H1 (cell line): ENCODE results near the gene ARHGAP22. TPM values are rescaled to one million over a fixed set of nuclear protein-coding genes. Genes with fewer than 3 reads are reported as not detected.

Experiments
- CTCF ChIA-PET: fragments of 300-600 bp; sonication (Branson Sonifier 250); formaldehyde crosslinking; loops from one replicate; lab custom pipeline; 2021; ENCODE audit not compliant: partially characterized antibody; lab: Charles Lee
- POLR2A ChIA-PET: fragments of 300-600 bp; sonication (Branson Sonifier 250); formaldehyde crosslinking; loops from one replicate; lab custom pipeline; 2021; ENCODE audit warnings: inconsistent platforms; ENCODE audit not compliant: partially characterized antibody; lab: Charles Lee
- DNase-seq, 2 experiments: peaks; one replicate each; pipeline versions ENCODE4 v3.0.0 to v3.0.0-alpha.2; 2010 to 2022; ENCODE audit warnings: low spot score in 2 of 2, low read depth in 1 of 2, mixed read lengths in 1 of 2
- FAIRE-seq: peaks from 2 replicates; lab custom pipeline; 2011; peaks lifted over from hg19 to GRCh38; lab: Jason Lieb, UNC
- H2AFZ ChIP-seq: 2 replicates; pipeline ENCODE4 v1.8.1; 2012; ENCODE audit warnings: low read length, inconsistent platforms
- H2AK5ac ChIP-seq: 2 replicates; pipeline ENCODE4 v1.6.1; 2013; ENCODE audit warnings: low read depth, low read length
- H2BK120ac ChIP-seq: replicated peaks from 2 replicates; pipeline ENCODE3; 2013; ENCODE audit warnings: low read depth, low read length, inconsistent platforms
- H2BK12ac ChIP-seq: 2 replicates; pipeline ENCODE4 v1.6.1; 2013; ENCODE audit warnings: low read depth, low read length
- H2BK15ac ChIP-seq: 2 replicates; pipeline ENCODE4 v1.6.1; 2013; ENCODE audit warnings: low read length
- H2BK20ac ChIP-seq: 2 replicates; pipeline ENCODE4 v1.6.1; 2013; ENCODE audit warnings: low read length
- H2BK5ac ChIP-seq: 2 replicates; pipeline ENCODE4 v1.6.1; 2013; ENCODE audit warnings: low read depth, low read length
- H3K14ac ChIP-seq: 2 replicates; pipeline ENCODE4 v1.6.1; 2013; ENCODE audit warnings: inconsistent platforms; ENCODE audit not compliant: insufficient read length
- H3K18ac ChIP-seq: 2 replicates; pipeline ENCODE4 v1.6.1; 2013; ENCODE audit warnings: low read length; ENCODE audit errors: extremely low read depth
- H3K23ac ChIP-seq: 2 replicates; pipeline ENCODE4 v1.6.1; 2013; ENCODE audit warnings: inconsistent platforms; ENCODE audit not compliant: insufficient read length
- H3K23me2 ChIP-seq: 2 replicates; pipeline ENCODE4 v1.6.1; 2013; ENCODE audit warnings: low read depth, low read length
- H3K27ac ChIP-seq: 2 replicates; pipeline ENCODE4 v1.6.1; 2011; ENCODE audit warnings: low read depth, low read length, inconsistent platforms
- H3K27me3 ChIP-seq, 4 experiments: replicated peaks in 1 of 4; 1 replicate in 1 of 4; 2 replicates in 3 of 4; pipeline versions ENCODE4 v1.6.1 to v1.8.1; 2011 to 2013; ENCODE audit warnings: low read length in 3 of 4, mild to moderate bottlenecking in 3 of 4, inconsistent platforms in 2 of 4, mixed read lengths in 2 of 4, moderate library complexity in 1 of 4; ENCODE audit not compliant: control insufficient read depth in 3 of 4, insufficient read depth in 3 of 4; ENCODE audit errors: extremely low read depth in 1 of 4
- H3K36me3 ChIP-seq, 4 experiments: 2 replicates each; pipeline versions ENCODE4 v1.6.1 to v1.8.1; 2011 to 2013; ENCODE audit warnings: mild to moderate bottlenecking in 4 of 4, low read length in 3 of 4, moderate library complexity in 2 of 4, control low read depth in 1 of 4, inconsistent platforms in 1 of 4; ENCODE audit not compliant: insufficient read depth in 4 of 4, control insufficient read depth in 2 of 4
- H3K4ac ChIP-seq: replicated peaks from 2 replicates; pipeline ENCODE3; 2013; ENCODE audit warnings: low read length, low read depth, mixed read lengths, inconsistent platforms; ENCODE audit not compliant: insufficient read length
- H3K4me1 ChIP-seq, 4 experiments: replicated peaks in 1 of 4; 1 replicate in 1 of 4; 2 replicates in 3 of 4; pipeline versions ENCODE4 v1.6.1 to v1.8.1; 2011 to 2013; ENCODE audit warnings: low read length in 3 of 4, inconsistent platforms in 2 of 4, mixed read lengths in 1 of 4; ENCODE audit not compliant: insufficient read depth in 4 of 4, control insufficient read depth in 3 of 4
- H3K4me2 ChIP-seq, 2 experiments: 2 replicates each; pipeline versions ENCODE4 v1.6.1 to v1.8.1; 2011 to 2013; ENCODE audit warnings: low read depth in 2 of 2, low read length in 2 of 2, control low read depth in 1 of 2, inconsistent platforms in 1 of 2, mild to moderate bottlenecking in 1 of 2; ENCODE audit not compliant: insufficient read depth in 1 of 2
- H3K4me3 ChIP-seq, 4 experiments: fragments of 200-600, 300-600 bp in 1 of 4; sonication (generic), shearing (Covaris generic), sonication (Bioruptor Twin) in 1 of 4; 2 replicates each; pipeline versions ENCODE4 v1.5.1 to v1.8.1; 2011 to 2016; ENCODE audit warnings: low read length in 4 of 4, low read depth in 3 of 4, control low read depth in 2 of 4, inconsistent platforms in 2 of 4, mild to moderate bottlenecking in 2 of 4, mixed read lengths in 1 of 4, moderate library complexity in 1 of 4; ENCODE audit not compliant: insufficient read depth in 2 of 4; ENCODE audit errors: extremely low read depth in 1 of 4
- H3K56ac ChIP-seq: replicated peaks from 2 replicates; pipeline ENCODE3; 2013; ENCODE audit warnings: low read depth, mild to moderate bottlenecking, mixed read lengths, low read length, inconsistent platforms; ENCODE audit not compliant: insufficient read length
- H3K79me1 ChIP-seq: 2 replicates; pipeline ENCODE4 v1.6.1; 2013; ENCODE audit warnings: low read depth, low read length, control low read depth
- H3K79me2 ChIP-seq, 2 experiments: 2 replicates each; pipeline versions ENCODE4 v1.6.1 to v1.8.1; 2012 to 2013; ENCODE audit warnings: low read length in 2 of 2, mild to moderate bottlenecking in 2 of 2, inconsistent platforms in 1 of 2; ENCODE audit not compliant: insufficient read depth in 2 of 2, control insufficient read depth in 1 of 2
- H3K9ac ChIP-seq, 4 experiments: replicated peaks in 1 of 4; 1 replicate in 1 of 4; 2 replicates in 3 of 4; pipeline versions ENCODE4 v1.6.1 to v1.8.1; 2011 to 2013; ENCODE audit warnings: low read depth in 3 of 4, low read length in 3 of 4, control low read depth in 2 of 4, mild to moderate bottlenecking in 2 of 4, moderate library complexity in 2 of 4, inconsistent platforms in 1 of 4; ENCODE audit errors: extremely low read depth in 1 of 4
- H3K9me3 ChIP-seq, 2 experiments: 2 replicates each; pipeline versions ENCODE4 v1.6.1 to v1.8.1; 2012 to 2013; ENCODE audit warnings: mild to moderate bottlenecking in 2 of 2, moderate library complexity in 2 of 2, control low read depth in 1 of 2, inconsistent platforms in 1 of 2, low read depth in 1 of 2, low read length in 1 of 2, mixed read lengths in 1 of 2; ENCODE audit not compliant: insufficient read depth in 2 of 2
- H4K20me1 ChIP-seq, 2 experiments: replicated peaks in 1 of 2; 2 replicates each; pipeline versions ENCODE3 to v1.8.1; 2011 to 2013; ENCODE audit warnings: inconsistent platforms in 2 of 2, low read length in 2 of 2, mild to moderate bottlenecking in 1 of 2; ENCODE audit not compliant: insufficient read depth in 2 of 2, control insufficient read depth in 1 of 2
- H4K5ac ChIP-seq: 2 replicates; pipeline ENCODE4 v1.6.1; 2013; ENCODE audit warnings: low read length, low read depth, mixed read lengths, inconsistent platforms; ENCODE audit not compliant: insufficient read length
- H4K8ac ChIP-seq: 2 replicates; pipeline ENCODE4 v1.8.0; 2013; ENCODE audit warnings: mild to moderate bottlenecking, moderate library complexity, low read length, inconsistent platforms; ENCODE audit not compliant: insufficient read depth; ENCODE audit errors: extremely low read depth
- H4K91ac ChIP-seq: replicated peaks from 2 replicates; pipeline ENCODE3; 2013; ENCODE audit warnings: low read length, mixed read lengths, inconsistent platforms; ENCODE audit not compliant: insufficient read length
- GTF2F1 ChIP-seq: IDR thresholded peaks from 2 replicates; pipeline ENCODE4 v1.6.1; 2012; ENCODE audit warnings: low read depth, low read length, improper control_type of control experiment, borderline replicate concordance
- KDM1A ChIP-seq: fragments of 200-600, 300-600 bp; sonication (generic); IDR thresholded peaks from 2 replicates; pipeline ENCODE4 v1.7.1; 2016; ENCODE audit warnings: mild to moderate bottlenecking, low read length, borderline replicate concordance
- RNF2 ChIP-seq: fragments of 200-900, 300-1000 bp; sonication (generic); IDR thresholded peaks from 2 replicates; pipeline ENCODE4 v1.7.1; 2016; ENCODE audit warnings: borderline replicate concordance, low read depth, mild to moderate bottlenecking, antibody characterized with exemption, low read length; ENCODE audit not compliant: poor library complexity, severe bottlenecking; ENCODE audit errors: missing control alignments
- WGBS, 2 experiments: shearing (Covaris generic) in 1 of 2; methylation state at CpG; one replicate each; pipeline versions ENCODE4 v1.1.6 to v1.1.7; 2013 to 2015; ENCODE audit warnings: low lambda C conversion rate in 2 of 2, mixed read lengths in 2 of 2, inconsistent platforms in 1 of 2, low coverage in 1 of 2, missing lambda C conversion rate in 1 of 2; ENCODE audit not compliant: insufficient replicate concordance in 2 of 2, insufficient coverage in 1 of 2, insufficient read length in 1 of 2; ENCODE audit errors: extremely low coverage in 1 of 2, missing lambda C conversion rate in 1 of 2; 5-methylcytosine and 5-hydroxymethylcytosine counted together
- polyA plus RNA-seq, 7 experiments: library from polyadenylated mRNA; depleted of rRNA in 3 of 7; stranded (reverse) in 5 of 7; unstranded in 2 of 7; fragments of >200 nt in 5 of 7; fragments of 200-250 nt in 2 of 7; gene quantifications; 1 replicate in 5 of 7; 2 replicates in 1 of 7; 4 replicates in 1 of 7; pipeline versions ENCODE4 v1.2.1 to v1.2.3, GENCODE V29; 2011 to 2013; ENCODE audit warnings: missing spikeins in 2 of 7, mixed read lengths in 2 of 7
- total RNA-seq: library from RNA; stranded (reverse); fragmentation: NEBNext Ultra II Directional; extraction: Animal tissue kit (Norgen Biotek cat#: 25700); gene quantifications from 2 replicates; pipeline ENCODE4 v1.2.1, GENCODE V29; 2021

The ARHGAP22 gene
- total and polyA plus RNA-seq, 2 of the 8 experiments (the other 6 are each of a cell fraction or from before 2014, with no cell fraction given) = 3.6 to 11.2 TPM

DNA sequence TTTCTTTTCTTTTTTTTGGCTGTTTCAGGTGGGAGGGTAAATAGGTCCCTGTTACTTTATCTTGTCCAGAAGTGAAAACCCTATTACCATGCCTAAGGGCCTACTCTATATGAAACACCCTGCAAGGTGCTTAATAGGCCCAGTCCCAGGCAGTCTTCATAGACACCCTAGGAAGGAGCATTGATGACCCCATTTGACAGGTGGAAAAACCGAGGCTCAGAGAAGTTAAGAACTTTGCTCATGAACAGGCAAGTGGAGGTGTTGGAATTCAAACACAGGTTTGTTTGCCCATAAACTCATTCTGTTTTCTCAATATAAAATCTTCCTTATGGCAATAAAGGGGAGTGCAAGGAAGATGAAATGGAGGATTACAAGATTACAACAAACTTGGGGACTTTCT is 115.8 kb downstream of the ARHGAP22 start:
- H3K79me2 ChIP-seq = no peaks in the 10 kb centered on the region
- POLR2A ChIA-PET = interaction anchor here (0.7 kb wide), 1 partner anchor 18 kb away, joined by 3 read pairs; no protein-coding TSS in a partner anchor
- no peak overlapping the region for H3K4me2 ChIP-seq
- TF ChIP-seq RNF2 (no peak), KDM1A (0 out of 2 replicates have a peak, but pooled peaks have one; percentile 18), GTF2F1 (no peak)
- TF ChIP-seq, all 59 proteins: peak for 1
- no peak overlapping the region for H4K8ac ChIP-seq
- no peak overlapping the region for H2BK12ac ChIP-seq
- H3K4ac ChIP-seq = no peak overlapping the region
- H2AFZ ChIP-seq = no peak overlapping the region
- H2BK120ac ChIP-seq = no peak overlapping the region
- H4K20me1 ChIP-seq = peaks cover 0 to 5% of the 10 kb centered on the region in 2 experiments
- no peaks in the 10 kb centered on the region for H3K23me2 ChIP-seq
- no peak overlapping the region for H3K18ac ChIP-seq
- H2BK5ac ChIP-seq = no peak overlapping the region
- no peak overlapping the region for H3K56ac ChIP-seq
- no peaks in the 10 kb centered on the region for H3K9me3 ChIP-seq
- H3K27me3 ChIP-seq = no peaks in the 10 kb centered on the region
- CTCF ChIA-PET = interaction anchor here (0.8 to 12.0 kb wide), 4 partner anchors 9 to 47 kb away, joined by 3 to 87 read pairs (median 8); no protein-coding TSS in a partner anchor
- H3K4me3 ChIP-seq = no peak overlapping the region
- no peak overlapping the region for H2BK15ac ChIP-seq
- H3K36me3 ChIP-seq = no peaks in the 10 kb centered on the region
- H3K79me1 ChIP-seq = no peaks in the 10 kb centered on the region
- peaks cover 0 to 4% (median under 1%) of the 10 kb centered on the region in 4 experiments; a peak in 3 of 7 replicates for H3K4me1 ChIP-seq
- no peak overlapping the region for H3K14ac ChIP-seq
- FAIRE-seq (no peak), DNase-seq (no peak)
- no peak overlapping the region for H2BK20ac ChIP-seq
- H3K23ac ChIP-seq = no peak overlapping the region
- no peak overlapping the region for H4K91ac ChIP-seq
- H3K27ac ChIP-seq = no peak overlapping the region
- 100% methylated on average over 1 of the region's 1 CpG; no CpG with 5 or more reads in 1 of the 2 experiments for WGBS, 2 experiments
- no peak overlapping the region for H3K9ac ChIP-seq
- H2AK5ac ChIP-seq = no peak overlapping the region
- H4K5ac ChIP-seq = no peak overlapping the region
